Muscle of leg (tissue), 11 donors: ENCODE measurements around the gene TBCCD1. TPM values are rescaled to one million over a fixed set of nuclear protein-coding genes. Genes with fewer than 3 reads are reported as not detected.
"Not testable (repeated sequence)": the region's sequence is repeated elsewhere in the genome, so short reads cannot be mapped to it uniquely, and the experiment has no call there.

Experiments used
- DNase-seq: peaks from one replicate; pipeline ENCODE4 v3.0.0; 2013
- H3K27ac ChIP-seq: one replicate; pipeline ENCODE4 v1.5.1; 2013; ENCODE audit warnings: mild to moderate bottlenecking, low read length, control low read depth
- H3K27me3 ChIP-seq: one replicate; pipeline ENCODE4 v1.6.1; 2013; ENCODE audit warnings: low read length; ENCODE audit not compliant: control insufficient read depth, insufficient read depth
- H3K36me3 ChIP-seq: one replicate; pipeline ENCODE4 v1.6.1; 2013; ENCODE audit warnings: low read length; ENCODE audit not compliant: control insufficient read depth, insufficient read depth
- H3K4me1 ChIP-seq: one replicate; pipeline ENCODE4 v1.6.1; 2013; ENCODE audit warnings: low read length; ENCODE audit not compliant: control insufficient read depth, insufficient read depth
- H3K4me3 ChIP-seq: one replicate; pipeline ENCODE4 v1.5.1; 2013; ENCODE audit warnings: low read length, control low read depth
- H3K9me3 ChIP-seq: replicated peaks from 2 replicates; pipeline ENCODE4 v1.6.1; 2013; ENCODE audit warnings: low read depth, low read length; ENCODE audit not compliant: control insufficient read depth
- WGBS: methylation state at CpG from one replicate; pipeline ENCODE4 v1.1.5; 2013; ENCODE audit warnings: missing lambda C conversion rate; ENCODE audit not compliant: insufficient coverage; 5-methylcytosine and 5-hydroxymethylcytosine counted together
- polyA plus RNA-seq, 8 donors: library from polyadenylated mRNA; unstranded; fragments of 120-200 nt; gene quantifications; one replicate each; pipeline versions ENCODE4 v1.2.1 to v1.2.3, GENCODE V29; 2013; ENCODE audit warnings: inconsistent platforms in 1 of 8, low replicate concordance in 1 of 8; ENCODE audit not compliant: insufficient read length in 8 of 8, insufficient read depth in 1 of 8
- total RNA-seq: library from RNA; stranded (reverse); fragments of 120-200 nt; gene quantifications from one replicate; pipeline ENCODE4 v1.2.4, GENCODE V29; 2013

The TBCCD1 gene
- total and polyA plus RNA-seq, 9 donors, result 8.5 to 14.3 (median 11.0) TPM

GRCh38 chr3:186569361-186569760 lies 2.2 kb upstream of the TBCCD1 start:
- WGBS, result 74% methylated on average over 3 of the region's 11 CpGs
- not testable (repeated sequence) for H3K27me3 ChIP-seq, DNase-seq, H3K4me3 ChIP-seq, H3K9me3 ChIP-seq, H3K36me3 ChIP-seq
- Histone ChIP-seq H3K27ac (peak overlapping the region; percentile 94), H3K4me1 (peaks cover 24% of the 10 kb centered on the region)

GRCh38 chr3:186566772-186567071 lies 417 bp downstream of the TBCCD1 start:
- WGBS, result 0% methylated on average over 14 of the region's 14 CpGs
- Histone ChIP-seq H3K36me3 (no peaks in the 10 kb centered on the region), H3K4me3 (peak overlapping the region; percentile 95), H3K27ac (peak overlapping the region; percentile 89), H3K4me1 (peaks cover 24% of the 10 kb centered on the region), H3K9me3 (no peaks in the 10 kb centered on the region), H3K27me3 (no peaks in the 10 kb centered on the region)
- no peak for DNase-seq

- no peaks in the 10 kb centered on the region for H3K36me3 ChIP-seq
- H3K4me1 ChIP-seq, result peaks cover 13% of the 10 kb centered on the region
- no peak for DNase-seq
- H3K4me3 ChIP-seq, result no peak overlapping the region
- H3K9me3 ChIP-seq, result no peaks in the 10 kb centered on the region
- H3K27ac ChIP-seq, result no peak overlapping the region
- H3K27me3 ChIP-seq, result no peaks in the 10 kb centered on the region
These were observed 2.6 kb downstream of the TBCCD1 start for GRCh38 chr3:186564586-186564985.

- Histone ChIP-seq H3K4me3 (no peak overlapping the region), H3K27me3 (no peaks in the 10 kb centered on the region), H3K36me3 (peaks cover 52% of the 10 kb centered on the region), H3K4me1 (no peaks in the 10 kb centered on the region), H3K27ac (no peak overlapping the region), H3K9me3 (no peaks in the 10 kb centered on the region)
- DNase-seq, result no peak
- WGBS, result 82% methylated on average over 3 of the region's 5 CpGs
These were observed 14.6 kb downstream of the TBCCD1 start for GRCh38 chr3:186552408-186553031.

GRCh38 chr3:186551387-186551786 lies 15.8 kb downstream of the TBCCD1 start:
- no peaks in the 10 kb centered on the region for H3K27me3 ChIP-seq
- H3K27ac ChIP-seq, result no peak overlapping the region
- H3K9me3 ChIP-seq, result no peaks in the 10 kb centered on the region
- no peak for DNase-seq
- H3K4me3 ChIP-seq, result no peak overlapping the region
- WGBS, result 100% methylated on average over 4 of the region's 6 CpGs
- H3K4me1 ChIP-seq, result no peaks in the 10 kb centered on the region
- H3K36me3 ChIP-seq, result peaks cover 43% of the 10 kb centered on the region

- H3K4me3 ChIP-seq, result no peak overlapping the region
- no peak for DNase-seq
- H3K36me3 ChIP-seq, result peaks cover 32% of the 10 kb centered on the region
- no CpG with 5 or more reads among the region's 3 CpGs for WGBS
- H3K4me1 ChIP-seq, result no peaks in the 10 kb centered on the region
- H3K27me3 ChIP-seq, result no peaks in the 10 kb centered on the region
- H3K9me3 ChIP-seq, result no peaks in the 10 kb centered on the region
- H3K27ac ChIP-seq, result no peak overlapping the region
These were observed 17.6 kb downstream of the TBCCD1 start for GRCh38 chr3:186549497-186549896.

GRCh38 chr3:186544281-186544680 lies 22.9 kb downstream of the TBCCD1 start, which contains the start of gene CRYGS:
TSS of gene CRYGS (minus strand) at chr3:186544380. CDS start at chr3:186544326, 54 bp downstream.
- no peaks in the 10 kb centered on the region for H3K27me3 ChIP-seq
- no peak within 1 kb of the TSS for H3K4me3 ChIP-seq
- no peak within 1 kb of the TSS for H3K27ac ChIP-seq
- DNase-seq, result no peak
- no peaks in the 10 kb centered on the region for H3K4me1 ChIP-seq
- H3K36me3 ChIP-seq, result peaks cover 9% of the 10 kb centered on the region
- H3K9me3 ChIP-seq, result no peaks in the 10 kb centered on the region
- no CpG with 5 or more reads among the region's 2 CpGs for WGBS

- 0% methylated on average over 1 of the region's 2 CpGs for WGBS
- H3K27me3 ChIP-seq, result no peaks in the 10 kb centered on the region
These were observed 26.3 kb downstream of the TBCCD1 start for GRCh38 chr3:186540835-186541226.

GRCh38 chr3:186540221-186540834 lies 26.8 kb downstream of the TBCCD1 start:
- Histone ChIP-seq H3K4me1 (no peaks in the 10 kb centered on the region), H3K27ac (no peak overlapping the region), H3K4me3 (no peak overlapping the region), H3K27me3 (no peaks in the 10 kb centered on the region), H3K9me3 (no peaks in the 10 kb centered on the region), H3K36me3 (peaks cover 6% of the 10 kb centered on the region)
- peak; percentile 75 for DNase-seq
- WGBS, result 6% methylated on average over 4 of the region's 8 CpGs

More at GRCh38 chr3:186540835-186541226, 26.3 kb downstream of the TBCCD1 start:
- H3K4me1 ChIP-seq, result no peaks in the 10 kb centered on the region
- no peak overlapping the region for H3K4me3 ChIP-seq
- no peak for DNase-seq
- H3K9me3 ChIP-seq, result no peaks in the 10 kb centered on the region
- peaks cover 6% of the 10 kb centered on the region for H3K36me3 ChIP-seq
- no peak overlapping the region for H3K27ac ChIP-seq

GRCh38 chr3:186538779-186539178 lies 28.4 kb downstream of the TBCCD1 start:
- Histone ChIP-seq H3K9me3 (no peaks in the 10 kb centered on the region), H3K27me3 (no peaks in the 10 kb centered on the region), H3K36me3 (peaks cover 3% of the 10 kb centered on the region), H3K4me1 (no peaks in the 10 kb centered on the region), H3K27ac (no peak overlapping the region), H3K4me3 (no peak overlapping the region)
- no peak for DNase-seq
- WGBS, result no CpG with 5 or more reads among the region's 3 CpGs
